Measurements from ENCODE around the gene L3MBTL4. TPM values are rescaled to one million over a fixed set of nuclear protein-coding genes. Genes with fewer than 3 reads are reported as not detected.

The L3MBTL4 gene
- total RNA-seq, 2 experiments from 2014 or later, result not detected

- no TSS peak for BruUV-seq (replicated peaks)
- TF ChIP-seq EZH2phosphoT487 (IDR thresholded peaks at IDR 0.05; ENCODE audit: borderline replicate concordance, low read depth, low read length), result no peak
- no peak for TF ChIP-seq CTCF (conservative IDR thresholded peaks at IDR 0.05; ENCODE audit: low read length)
- no peaks in the 10 kb centered on the region for H3K79me2 ChIP-seq (ENCODE audit: insufficient read depth, low read depth, low read length)
- H3K4me1 ChIP-seq (ENCODE audit: insufficient read depth, low read length, poor library complexity, severe bottlenecking), result no peaks in the 10 kb centered on the region
- no peaks in the 10 kb centered on the region for H3K9me3 ChIP-seq (ENCODE audit: low read length)
- no peak overlapping the region for H3K27ac ChIP-seq (ENCODE audit: low read depth, low read length, poor library complexity, severe bottlenecking)
- no peak overlapping the region for H3K4me3 ChIP-seq (ENCODE audit: low read depth, low read length, poor library complexity, severe bottlenecking)
- CTCF ChIA-PET (ENCODE audit: unreplicated experiment), result no interaction called here
- intact Hi-C loops (cut with micrococcal nuclease; ENCODE audit: unreplicated experiment), result no loop called here
- H3K9me2 ChIP-seq (ENCODE audit: insufficient read depth, low read length), result no peaks in the 10 kb centered on the region
- H2AFZ ChIP-seq (ENCODE audit: low read length), result no peak overlapping the region
- no peaks in the 10 kb centered on the region for H4K20me1 ChIP-seq (ENCODE audit: insufficient read depth, low read length)
- POLR2A ChIA-PET, result interaction anchor here (1.0 kb wide), 1 partner anchor 74 kb away, joined by 4 read pairs; no protein-coding TSS in a partner anchor
- DNase-seq (ENCODE audit: low spot score), result no peak
- no peaks in the 10 kb centered on the region for H3K36me3 ChIP-seq (ENCODE audit: insufficient read depth, low read length)
- no peak overlapping the region for H3K4me2 ChIP-seq (ENCODE audit: low read length)
Measured at GRCh38 chr18:5997361-5997760, 417.4 kb downstream of the L3MBTL4 start.

- no TSS peak for BruUV-seq (replicated peaks)
- H4K20me1 ChIP-seq (ENCODE audit: insufficient read depth, low read length), result no peaks in the 10 kb centered on the region
- no peak overlapping the region for H3K4me2 ChIP-seq (ENCODE audit: low read length)
- no peaks in the 10 kb centered on the region for H3K79me2 ChIP-seq (ENCODE audit: insufficient read depth, low read depth, low read length)
- CTCF ChIA-PET (ENCODE audit: unreplicated experiment), result no interaction called here
- H3K4me3 ChIP-seq (ENCODE audit: low read depth, low read length, poor library complexity, severe bottlenecking), result no peak overlapping the region
- no peak for DNase-seq (ENCODE audit: low spot score)
- intact Hi-C loops (cut with micrococcal nuclease; ENCODE audit: unreplicated experiment), result no loop called here
- H3K36me3 ChIP-seq (ENCODE audit: insufficient read depth, low read length), result no peaks in the 10 kb centered on the region
- H3K4me1 ChIP-seq (ENCODE audit: insufficient read depth, low read length, poor library complexity, severe bottlenecking), result no peaks in the 10 kb centered on the region
- no peak overlapping the region for H3K27ac ChIP-seq (ENCODE audit: low read depth, low read length, poor library complexity, severe bottlenecking)
- H3K9me2 ChIP-seq (ENCODE audit: insufficient read depth, low read length), result no peaks in the 10 kb centered on the region
- no peak overlapping the region for H2AFZ ChIP-seq (ENCODE audit: low read length)
- TF ChIP-seq CTCF (conservative IDR thresholded peaks at IDR 0.05; ENCODE audit: low read length) (no peak), EZH2phosphoT487 (IDR thresholded peaks at IDR 0.05; ENCODE audit: borderline replicate concordance, low read depth, low read length) (no peak)
- H3K9me3 ChIP-seq (ENCODE audit: low read length), result no peaks in the 10 kb centered on the region
- POLR2A ChIA-PET, result no interaction called here
Measured at GRCh38 chr18:5995626-5996025, 419.1 kb downstream of the L3MBTL4 start.

- Histone ChIP-seq H2AFZ (ENCODE audit: low read length) (no peak overlapping the region), H3K27ac (ENCODE audit: low read depth, low read length, poor library complexity, severe bottlenecking) (no peak overlapping the region), H3K4me3 (ENCODE audit: low read depth, low read length, poor library complexity, severe bottlenecking) (no peak overlapping the region), H3K9me3 (ENCODE audit: low read length) (no peaks in the 10 kb centered on the region), H4K20me1 (ENCODE audit: insufficient read depth, low read length) (no peaks in the 10 kb centered on the region), H3K4me1 (ENCODE audit: insufficient read depth, low read length, poor library complexity, severe bottlenecking) (no peaks in the 10 kb centered on the region), H3K79me2 (ENCODE audit: insufficient read depth, low read depth, low read length) (no peaks in the 10 kb centered on the region), H3K36me3 (ENCODE audit: insufficient read depth, low read length) (no peaks in the 10 kb centered on the region), H3K9me2 (ENCODE audit: insufficient read depth, low read length) (no peaks in the 10 kb centered on the region), H3K4me2 (ENCODE audit: low read length) (no peak overlapping the region)
- intact Hi-C loops (cut with micrococcal nuclease; ENCODE audit: unreplicated experiment), result no loop called here
- ChIA-PET CTCF (ENCODE audit: unreplicated experiment) (no interaction called here), POLR2A (interaction anchor here (0.9 kb wide), 1 partner anchor 965 kb away, joined by 3 read pairs; no protein-coding TSS in a partner anchor)
- TF ChIP-seq CTCF (conservative IDR thresholded peaks at IDR 0.05; ENCODE audit: low read length) (no peak), EZH2phosphoT487 (IDR thresholded peaks at IDR 0.05; ENCODE audit: borderline replicate concordance, low read depth, low read length) (no peak)
- no TSS peak for BruUV-seq (replicated peaks)
- no peak for DNase-seq (ENCODE audit: low spot score)
Measured at GRCh38 chr18:5993938-5994337, 420.8 kb downstream of the L3MBTL4 start.
